ENCODE measurements around the gene PRG2.
"Not testable (repeated sequence)": the region's sequence is repeated elsewhere in the genome, so short reads cannot be mapped to it uniquely, and the experiment has no call there.

The PRG2 gene

GRCh38 chr11:57418131-57418530 lies 27.7 kb upstream of the PRG2 start:
- DNase-seq, result no peak

- no peak for DNase-seq
Measured at GRCh38 chr11:57417056-57417455, 26.6 kb upstream of the PRG2 start.

GRCh38 chr11:57416436-57416835 lies 26.0 kb upstream of the PRG2 start:
- DNase-seq, result no peak

GRCh38 chr11:57414612-57415212 lies 24.3 kb upstream of the PRG2 start:
- DNase-seq, result no peak

GRCh38 chr11:57413681-57414080 lies 23.2 kb upstream of the PRG2 start:
- DNase-seq, result no peak

- no peak for DNase-seq
Measured at GRCh38 chr11:57410287-57410686, 19.8 kb upstream of the PRG2 start.

- no peak for DNase-seq
Measured at GRCh38 chr11:57409321-57410100, 19.1 kb upstream of the PRG2 start.

- no peak for DNase-seq
Measured at GRCh38 chr11:57408771-57409170, 18.3 kb upstream of the PRG2 start.

- DNase-seq, result no peak
Measured at GRCh38 chr11:57407941-57408475, 17.6 kb upstream of the PRG2 start.

GRCh38 chr11:57407010-57407920 lies 16.8 kb upstream of the PRG2 start:
- no peak for DNase-seq

GRCh38 chr11:57406337-57406904 lies 16.0 kb upstream of the PRG2 start:
- DNase-seq, result no peak

GRCh38 chr11:57405271-57405860 lies 14.9 kb upstream of the PRG2 start:
- no peak for DNase-seq

- no peak for DNase-seq
Measured at GRCh38 chr11:57403802-57404147, 13.3 kb upstream of the PRG2 start.

GRCh38 chr11:57403003-57403801 lies 12.8 kb upstream of the PRG2 start:
- not testable (repeated sequence) for DNase-seq

- DNase-seq, result peak; percentile 32
Measured at GRCh38 chr11:57402188-57403002, 11.9 kb upstream of the PRG2 start.

GRCh38 chr11:57399972-57400578 lies 9.6 kb upstream of the PRG2 start:
- DNase-seq, result no peak

- DNase-seq, result no peak
Measured at GRCh38 chr11:57399221-57399620, 8.8 kb upstream of the PRG2 start.

- DNase-seq, result no peak
Measured at GRCh38 chr11:57397394-57397990, 7.0 kb upstream of the PRG2 start.

- DNase-seq, result peak; percentile 53
Measured at GRCh38 chr11:57396744-57397143, 6.3 kb upstream of the PRG2 start.
